Stomach (tissue), 9 donors: ENCODE results near the gene PDIA5. TPM values are rescaled to one million over a fixed set of nuclear protein-coding genes. Genes with fewer than 3 reads are reported as not detected.

Experiments used
- DNase-seq, 2 donors: peaks; one replicate each; pipeline versions ENCODE4 v3.0.0 to v3.0.0-alpha.2; 2013 to 2019
- H3K27ac ChIP-seq, 5 donors: fragments of 200-600 bp in 4 of 5; sonication (generic) in 4 of 5; one replicate each; pipeline ENCODE4 v1.5.1; 2013 to 2019; ENCODE audit warnings: mild to moderate bottlenecking in 1 of 5, moderate library complexity in 1 of 5
- H3K27me3 ChIP-seq, 3 donors: fragments of 200-600 bp; sonication (generic); one replicate each; pipeline ENCODE4 v1.5.1; 2017 to 2019; ENCODE audit warnings: mixed run types in 1 of 3
- H3K36me3 ChIP-seq, 4 donors: fragments of 200-600 bp; sonication (generic); 1 replicate in 3 of 4; 2 replicates in 1 of 4; pipeline ENCODE4 v1.5.1; 2016 to 2019
- H3K4me1 ChIP-seq, 4 donors: fragments of 200-600 bp; sonication (generic); one replicate each; pipeline ENCODE4 v1.5.1; 2016 to 2019
- H3K4me3 ChIP-seq, 4 donors: fragments of 200-600 bp; sonication (generic) in 3 of 4; one replicate each; pipeline ENCODE4 v1.5.1; 2016 to 2019; ENCODE audit warnings: mild to moderate bottlenecking in 1 of 4
- H3K9me3 ChIP-seq, 4 donors: fragments of 200-600 bp; sonication (generic); one replicate each; pipeline ENCODE4 v1.5.1; 2016 to 2019
- EP300 ChIP-seq: sonication (generic); formaldehyde crosslinking; IDR thresholded peaks from one replicate; pipeline ENCODE4 v1.6.1; 2017; ENCODE audit warnings: antibody characterized with exemption
- POLR2A ChIP-seq, 4 donors: fragments of 450-650 bp; IDR thresholded peaks; one replicate each; pipeline ENCODE4 v1.6.1; 2016; ENCODE audit warnings: antibody characterized with exemption in 4 of 4, control low read depth in 2 of 4, mild to moderate bottlenecking in 1 of 4, moderate library complexity in 1 of 4
- POLR2AphosphoS5 ChIP-seq, 3 donors: sonication (generic); formaldehyde crosslinking; IDR thresholded peaks; one replicate each; pipeline ENCODE4 v1.6.1; 2016; ENCODE audit warnings: antibody characterized with exemption in 3 of 3
- WGBS, 5 donors: extraction: QIAGEN DNeasy Blood & Tissue Kit in 3 of 5; methylation state at CpG; one replicate each; pipeline versions ENCODE4 v1.1.5 to v1.1.7; 2013 to 2018; 5-methylcytosine and 5-hydroxymethylcytosine counted together
- intact Hi-C: fragments of 100-400 bp; cut with DNase I; formaldehyde crosslinking; loops from one replicate; pipeline ENCODE4 v1.15.1; 2023; ENCODE audit warnings: low total_unique reads
- polyA plus RNA-seq, 3 donors: library from polyadenylated mRNA; stranded (reverse); fragments of 200-250 nt; gene quantifications; one replicate each; pipeline ENCODE4 v1.2.3, GENCODE V29; 2013
- total RNA-seq, 5 donors: library from RNA; depleted of rRNA; stranded (reverse); fragments of >200 nt; gene quantifications; one replicate each; pipeline versions ENCODE4 v1.1.0 to v1.2.3, GENCODE V29; 2014 to 2016
- TF ChIP-seq, protein P1 (sequence below), 7 experiments: fragments of 450-650 bp in 4 of 7; fragments of 200-600 bp in 3 of 7; sonication (generic) in 3 of 7; IDR thresholded peaks; one replicate each; pipeline ENCODE4 v1.5.1; 2016 to 2019; ENCODE audit warnings: antibody characterized with exemption in 7 of 7, control low read depth in 2 of 7, mild to moderate bottlenecking in 1 of 7
- donor health status: healthy with polysubstance abuse.
- donor health status: Bipolar disorder and iron deficiency.
- donor health status: healthy.

The PDIA5 gene
- total and polyA plus RNA-seq, 8 donors = 13.9 to 75.3 (median 35.0) TPM

- H3K9me3 ChIP-seq = peaks cover 0 to 4% (median 2%) of the 10 kb centered on the region in 4 donors
- no peak overlapping the region for H3K27ac ChIP-seq
- no peak overlapping the region for H3K4me3 ChIP-seq
- H3K4me1 ChIP-seq = peaks cover 0 to 17% (median 16%) of the 10 kb centered on the region in 4 donors
- TF ChIP-seq, protein P1, sequence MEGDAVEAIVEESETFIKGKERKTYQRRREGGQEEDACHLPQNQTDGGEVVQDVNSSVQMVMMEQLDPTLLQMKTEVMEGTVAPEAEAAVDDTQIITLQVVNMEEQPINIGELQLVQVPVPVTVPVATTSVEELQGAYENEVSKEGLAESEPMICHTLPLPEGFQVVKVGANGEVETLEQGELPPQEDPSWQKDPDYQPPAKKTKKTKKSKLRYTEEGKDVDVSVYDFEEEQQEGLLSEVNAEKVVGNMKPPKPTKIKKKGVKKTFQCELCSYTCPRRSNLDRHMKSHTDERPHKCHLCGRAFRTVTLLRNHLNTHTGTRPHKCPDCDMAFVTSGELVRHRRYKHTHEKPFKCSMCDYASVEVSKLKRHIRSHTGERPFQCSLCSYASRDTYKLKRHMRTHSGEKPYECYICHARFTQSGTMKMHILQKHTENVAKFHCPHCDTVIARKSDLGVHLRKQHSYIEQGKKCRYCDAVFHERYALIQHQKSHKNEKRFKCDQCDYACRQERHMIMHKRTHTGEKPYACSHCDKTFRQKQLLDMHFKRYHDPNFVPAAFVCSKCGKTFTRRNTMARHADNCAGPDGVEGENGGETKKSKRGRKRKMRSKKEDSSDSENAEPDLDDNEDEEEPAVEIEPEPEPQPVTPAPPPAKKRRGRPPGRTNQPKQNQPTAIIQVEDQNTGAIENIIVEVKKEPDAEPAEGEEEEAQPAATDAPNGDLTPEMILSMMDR (IDR thresholded peaks at IDR 0.05) = no peak
- TF ChIP-seq EP300 (no peak), POLR2AphosphoS5 (IDR thresholded peaks at IDR 0.05) (no peak), POLR2A (IDR thresholded peaks at IDR 0.05) (no peak)
- peaks cover 21 to 49% (median 41%) of the 10 kb centered on the region in 4 donors for H3K36me3 ChIP-seq
- WGBS, 5 donors = 96 to 99% (median 98%) methylated on average over 2 of the region's 2 CpGs
- no peaks in the 10 kb centered on the region for H3K27me3 ChIP-seq
- DNase-seq = no peak
- intact Hi-C loops = no loop called here
These were observed 100.9 kb downstream of the PDIA5 start for GRCh38 chr3:123167686-123168085.

DNA sequence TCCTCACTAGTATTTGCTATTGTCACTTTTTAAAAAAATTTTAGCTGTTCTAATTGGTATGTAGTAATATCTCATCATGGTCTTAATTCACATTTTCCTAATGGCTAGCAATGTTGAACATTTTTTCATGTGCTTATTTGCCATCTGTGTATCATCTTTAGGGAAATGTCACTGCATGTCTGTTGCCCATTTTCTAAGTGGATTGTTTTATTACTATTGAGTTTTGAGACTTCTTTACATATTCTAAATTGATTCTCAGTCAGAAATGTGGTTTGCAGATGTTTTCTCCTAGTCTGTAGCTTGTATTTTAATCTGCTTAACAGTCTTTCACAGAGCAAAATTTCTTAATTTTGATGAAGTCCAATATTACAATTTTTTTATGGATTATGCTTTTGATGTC is 101.3 kb downstream of the PDIA5 start:
- peaks cover 0 to 4% (median 2%) of the 10 kb centered on the region in 4 donors for H3K9me3 ChIP-seq
- DNase-seq = no peak
- TF ChIP-seq POLR2AphosphoS5 (IDR thresholded peaks at IDR 0.05) (no peak), EP300 (no peak), POLR2A (IDR thresholded peaks at IDR 0.05) (no peak)
- TF ChIP-seq, protein P1 (IDR thresholded peaks at IDR 0.05) = no peak

DNA sequence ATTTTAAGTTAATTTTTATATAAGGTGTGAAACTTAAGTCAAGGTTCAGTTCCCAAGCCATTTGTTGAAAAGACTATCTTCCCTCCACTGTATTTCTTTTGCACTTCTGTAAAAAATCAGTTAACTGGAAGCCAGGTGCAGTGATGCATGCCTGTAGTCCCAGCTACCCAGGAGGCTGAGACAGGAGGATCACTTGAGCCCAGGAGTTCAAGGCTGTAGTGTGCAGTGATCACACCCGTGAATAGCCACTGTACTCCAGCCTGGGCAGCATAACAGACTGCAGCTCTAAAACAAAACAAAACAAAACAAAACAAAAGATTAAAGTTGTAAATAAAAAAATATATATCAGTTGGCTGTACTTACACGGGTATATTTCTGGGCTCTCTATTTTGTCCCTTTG is 101.8 kb downstream of the PDIA5 start:
- Histone ChIP-seq H3K27ac (no peak overlapping the region), H3K9me3 (peaks cover 0 to 4% (median 2%) of the 10 kb centered on the region in 4 donors)
- 29 to 52% (median 41%) methylated on average over 2 of the region's 2 CpGs for WGBS, 5 donors

More for the DNA sequence above, 101.3 kb downstream of the PDIA5 start:
- no peaks in the 10 kb centered on the region for H3K27me3 ChIP-seq
- peaks cover 0 to 17% (median 16%) of the 10 kb centered on the region in 4 donors for H3K4me1 ChIP-seq
- intact Hi-C loops = no loop called here
- peaks cover 18 to 45% (median 37%) of the 10 kb centered on the region in 4 donors for H3K36me3 ChIP-seq
- no peak overlapping the region for H3K27ac ChIP-seq
- H3K4me3 ChIP-seq = no peak overlapping the region

DNA sequence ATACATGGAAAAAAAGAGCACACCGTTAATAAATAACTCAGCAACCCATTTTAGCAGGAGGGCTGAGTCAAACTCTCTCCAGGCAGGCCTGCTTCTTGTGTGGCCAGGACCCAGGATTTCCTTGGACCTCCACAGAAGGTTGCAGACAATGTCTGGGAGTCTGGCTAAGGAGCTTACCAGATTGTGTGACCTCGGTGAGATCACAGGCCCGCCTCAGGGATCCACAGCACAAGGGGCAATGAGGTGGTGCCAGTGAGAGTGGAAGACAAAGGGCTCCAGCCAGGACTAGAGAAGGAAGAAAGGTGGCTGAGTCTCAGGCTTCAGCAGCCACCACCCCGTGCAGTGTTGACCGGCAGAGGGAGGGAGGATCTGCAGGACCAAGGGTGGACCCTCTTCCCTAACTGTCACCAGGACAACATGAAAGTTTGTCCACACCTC is 102.7 kb downstream of the PDIA5 start:
- peak overlapping the region in 4 of 5 donors; percentile 45 to 54 (median 50) for H3K27ac ChIP-seq
- intact Hi-C loops = no loop called here
- no peak overlapping the region for H3K4me3 ChIP-seq
- peak; percentile 34 to 44 for DNase-seq
- WGBS, 5 donors = 17 to 46% (median 29%) methylated on average over 5 of the region's 5 CpGs
- H3K27me3 ChIP-seq = no peaks in the 10 kb centered on the region
- H3K36me3 ChIP-seq = peaks cover 8 to 31% (median 23%) of the 10 kb centered on the region in 4 donors
- H3K9me3 ChIP-seq = peaks cover 0 to 4% (median 2%) of the 10 kb centered on the region in 4 donors
- TF ChIP-seq, protein P1 (IDR thresholded peaks at IDR 0.05) = no peak
- TF ChIP-seq POLR2AphosphoS5 (IDR thresholded peaks at IDR 0.05) = no peak
- TF ChIP-seq EP300 = no peak
- no peak for TF ChIP-seq POLR2A (IDR thresholded peaks at IDR 0.05)
- peaks cover 0 to 17% (median 16%) of the 10 kb centered on the region in 4 donors for H3K4me1 ChIP-seq

More for the DNA sequence above, 101.8 kb downstream of the PDIA5 start:
- H3K27me3 ChIP-seq = no peaks in the 10 kb centered on the region
- H3K36me3 ChIP-seq = peaks cover 17 to 40% (median 32%) of the 10 kb centered on the region in 4 donors
- H3K4me1 ChIP-seq = peaks cover 0 to 17% (median 16%) of the 10 kb centered on the region in 4 donors
- intact Hi-C loops = no loop called here
- no peak for TF ChIP-seq POLR2A (IDR thresholded peaks at IDR 0.05)
- H3K4me3 ChIP-seq = no peak overlapping the region
- no peak for DNase-seq

DNA sequence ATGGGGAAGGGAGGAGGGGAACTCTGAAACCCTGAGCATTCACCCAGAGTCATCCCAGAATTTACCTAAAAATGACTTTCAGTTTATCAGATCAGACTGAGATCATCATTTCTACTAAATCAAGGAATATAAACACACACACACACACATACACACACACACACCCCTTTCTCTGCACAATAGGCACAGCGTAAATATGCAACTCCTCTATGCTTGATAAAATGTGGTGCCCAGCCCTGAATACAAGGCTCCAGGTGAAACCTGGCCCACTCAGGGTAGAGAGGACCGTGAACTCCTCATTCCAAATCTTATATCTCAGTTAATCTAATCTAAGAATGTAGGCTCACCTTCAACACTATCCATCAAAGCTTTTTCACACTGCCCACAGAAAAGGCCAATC is 103.1 kb downstream of the PDIA5 start:
- H3K27me3 ChIP-seq = no peaks in the 10 kb centered on the region
- peak overlapping the region in 4 of 5 donors; percentile 45 to 54 (median 50) for H3K27ac ChIP-seq
- peaks cover 0 to 17% (median 16%) of the 10 kb centered on the region in 4 donors for H3K4me1 ChIP-seq
- peaks cover 3 to 27% (median 19%) of the 10 kb centered on the region in 4 donors for H3K36me3 ChIP-seq
- intact Hi-C loops = no loop called here
- peak in 1 of 2 donors; percentile 35 for DNase-seq
- no peak overlapping the region for H3K4me3 ChIP-seq
- H3K9me3 ChIP-seq = peaks cover 0 to 4% (median 2%) of the 10 kb centered on the region in 4 donors
- 18 to 65% (median 26%) methylated on average over 2 of the region's 2 CpGs for WGBS, 5 donors
- no peak for TF ChIP-seq POLR2A (IDR thresholded peaks at IDR 0.05)
